Chondrocyte (in vitro differentiated cells): Measurements from ENCODE around the gene TMPRSS7. TPM values are rescaled to one million over a fixed set of nuclear protein-coding genes. Genes with fewer than 3 reads are reported as not detected.

Source experiments
- DNase-seq: peaks from one replicate; pipeline ENCODE4 v3.0.0; 2021; ENCODE audit warnings: mixed read lengths, low spot score
- H3K27ac Mint-ChIP-seq: one replicate; pipeline ENCODE4 v1.8.0; 2021; ENCODE audit warnings: mild to moderate bottlenecking, moderate library complexity, mixed read lengths; ENCODE audit not compliant: unreplicated experiment
- H3K27me3 Mint-ChIP-seq: 2 replicates; pipeline ENCODE4 v1.8.0; 2021; ENCODE audit warnings: low read depth, mixed read lengths
- H3K36me3 Mint-ChIP-seq: 2 replicates; pipeline ENCODE4 v1.8.0; 2021; ENCODE audit warnings: low read depth, mixed read lengths
- H3K4me1 Mint-ChIP-seq: 2 replicates; pipeline ENCODE4 v1.8.0; 2021; ENCODE audit warnings: low read depth, mild to moderate bottlenecking, mixed read lengths
- H3K4me3 Mint-ChIP-seq: one replicate; pipeline ENCODE4 v1.8.0; 2021; ENCODE audit warnings: mild to moderate bottlenecking, moderate library complexity, mixed read lengths; ENCODE audit not compliant: unreplicated experiment
- H3K9me3 Mint-ChIP-seq: 2 replicates; pipeline ENCODE4 v1.8.0; 2021; ENCODE audit warnings: low read depth, mixed read lengths
- total RNA-seq: library from RNA; stranded (reverse); gene quantifications from 3 replicates; pipeline ENCODE4 v1.2.1, GENCODE V29; 2021
- TF ChIP-seq, protein P1 (sequence below): fragments of 200-600 bp; sonication (generic); IDR thresholded peaks from 2 replicates; pipeline ENCODE4 v1.5.0; 2021; ENCODE audit warnings: antibody characterized with exemption, mild to moderate bottlenecking, moderate library complexity

The TMPRSS7 gene
- total RNA-seq, 1 donor from 2014 or later: not detected

GRCh38 chr3:112046599-112046998, 12.1 kb downstream of the TMPRSS7 start:
- H3K4me3 Mint-ChIP-seq: no peak overlapping the region
- TF ChIP-seq, protein P1, sequence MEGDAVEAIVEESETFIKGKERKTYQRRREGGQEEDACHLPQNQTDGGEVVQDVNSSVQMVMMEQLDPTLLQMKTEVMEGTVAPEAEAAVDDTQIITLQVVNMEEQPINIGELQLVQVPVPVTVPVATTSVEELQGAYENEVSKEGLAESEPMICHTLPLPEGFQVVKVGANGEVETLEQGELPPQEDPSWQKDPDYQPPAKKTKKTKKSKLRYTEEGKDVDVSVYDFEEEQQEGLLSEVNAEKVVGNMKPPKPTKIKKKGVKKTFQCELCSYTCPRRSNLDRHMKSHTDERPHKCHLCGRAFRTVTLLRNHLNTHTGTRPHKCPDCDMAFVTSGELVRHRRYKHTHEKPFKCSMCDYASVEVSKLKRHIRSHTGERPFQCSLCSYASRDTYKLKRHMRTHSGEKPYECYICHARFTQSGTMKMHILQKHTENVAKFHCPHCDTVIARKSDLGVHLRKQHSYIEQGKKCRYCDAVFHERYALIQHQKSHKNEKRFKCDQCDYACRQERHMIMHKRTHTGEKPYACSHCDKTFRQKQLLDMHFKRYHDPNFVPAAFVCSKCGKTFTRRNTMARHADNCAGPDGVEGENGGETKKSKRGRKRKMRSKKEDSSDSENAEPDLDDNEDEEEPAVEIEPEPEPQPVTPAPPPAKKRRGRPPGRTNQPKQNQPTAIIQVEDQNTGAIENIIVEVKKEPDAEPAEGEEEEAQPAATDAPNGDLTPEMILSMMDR: no peak
- no peaks in the 10 kb centered on the region for H3K27me3 Mint-ChIP-seq
- H3K36me3 Mint-ChIP-seq: no peaks in the 10 kb centered on the region
- H3K27ac Mint-ChIP-seq: no peak overlapping the region
- no peaks in the 10 kb centered on the region for H3K9me3 Mint-ChIP-seq
- no peak for DNase-seq
- no peaks in the 10 kb centered on the region for H3K4me1 Mint-ChIP-seq

DNA sequence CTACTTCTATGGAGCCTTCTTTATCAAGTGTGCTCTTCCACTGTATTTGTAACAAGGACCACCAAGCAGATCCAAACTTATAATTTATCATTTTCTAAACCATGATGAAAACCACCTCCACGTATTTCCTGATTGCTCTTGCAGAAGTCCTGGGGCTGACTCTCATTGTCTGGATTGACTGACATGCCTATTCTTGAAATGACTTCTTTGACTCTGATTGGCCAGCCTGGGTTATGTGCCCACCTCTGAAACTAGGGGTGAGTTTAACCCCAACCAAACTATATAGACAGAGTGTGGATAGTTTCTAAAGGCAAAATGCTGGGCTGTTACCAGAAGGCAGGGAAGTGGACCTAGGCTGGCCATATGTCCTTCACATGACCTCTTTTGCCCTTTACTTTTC, 12.7 kb downstream of the TMPRSS7 start:
- Mint-ChIP-seq H3K4me3 (no peak overlapping the region), H3K27me3 (no peaks in the 10 kb centered on the region), H3K9me3 (no peaks in the 10 kb centered on the region), H3K27ac (no peak overlapping the region), H3K36me3 (no peaks in the 10 kb centered on the region), H3K4me1 (no peaks in the 10 kb centered on the region)
- no peak for DNase-seq
- TF ChIP-seq, protein P1: no peak

DNA sequence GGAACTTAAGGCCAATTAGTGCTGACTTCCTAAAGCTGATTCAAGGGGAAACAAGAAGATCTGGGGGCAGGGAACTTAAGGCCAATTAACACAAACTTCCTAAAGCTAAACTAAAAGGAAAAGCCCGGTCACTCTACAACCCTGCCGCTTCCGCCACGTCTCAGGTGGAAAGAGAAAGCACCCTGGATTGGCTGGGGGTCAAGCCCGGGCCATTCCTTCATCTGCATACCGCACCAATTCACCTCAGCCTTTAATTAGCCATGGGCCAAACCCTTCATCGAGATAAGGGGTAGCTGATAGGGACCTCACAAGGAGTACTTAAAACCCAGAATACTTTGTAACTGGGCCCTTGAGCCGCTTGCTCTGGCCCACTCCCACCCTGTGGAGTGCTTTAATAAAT, 14.4 kb downstream of the TMPRSS7 start:
- Mint-ChIP-seq H3K4me3 (no peak overlapping the region), H3K27me3 (no peaks in the 10 kb centered on the region), H3K27ac (no peak overlapping the region), H3K9me3 (no peaks in the 10 kb centered on the region), H3K4me1 (no peaks in the 10 kb centered on the region), H3K36me3 (no peaks in the 10 kb centered on the region)
- no peak for DNase-seq
- TF ChIP-seq, protein P1: no peak

GRCh38 chr3:112053229-112053628, 18.7 kb downstream of the TMPRSS7 start:
- Mint-ChIP-seq H3K36me3 (no peaks in the 10 kb centered on the region), H3K27ac (no peak overlapping the region)

GRCh38 chr3:112056451-112056929, 22.0 kb downstream of the TMPRSS7 start:
- H3K36me3 Mint-ChIP-seq: no peaks in the 10 kb centered on the region
- H3K4me3 Mint-ChIP-seq: no peak overlapping the region
- peaks cover 20% of the 10 kb centered on the region for H3K4me1 Mint-ChIP-seq
- no peaks in the 10 kb centered on the region for H3K27me3 Mint-ChIP-seq
- no peak for DNase-seq
- H3K27ac Mint-ChIP-seq: no peak overlapping the region
- H3K9me3 Mint-ChIP-seq: no peaks in the 10 kb centered on the region
- TF ChIP-seq, protein P1: no peak

More at GRCh38 chr3:112053229-112053628, 18.7 kb downstream of the TMPRSS7 start:
- peaks cover 9% of the 10 kb centered on the region for H3K4me1 Mint-ChIP-seq
- H3K9me3 Mint-ChIP-seq: no peaks in the 10 kb centered on the region
- no peak overlapping the region for H3K4me3 Mint-ChIP-seq
- DNase-seq: no peak
- H3K27me3 Mint-ChIP-seq: no peaks in the 10 kb centered on the region
- TF ChIP-seq, protein P1: no peak
